ENCODE results near the gene NPLOC4. TPM values are rescaled to one million over a fixed set of nuclear protein-coding genes. Genes with fewer than 3 reads are reported as not detected.

Gene NPLOC4
- total and polyA plus RNA-seq, 8 donors = 24.0 to 284 (median 54.8) TPM

GRCh38 chr17:81656835-81657234, 19.9 kb upstream of the NPLOC4 start:
- H3K27ac ChIP-seq = peak overlapping the region in 2 of 5 donors; percentile 24 to 48
- peaks cover 0 to 42% (median 6%) of the 10 kb centered on the region in 3 donors for H3K27me3 ChIP-seq
- 44 to 64% (median 55%) methylated on average over 4 of the region's 4 CpGs for WGBS, 5 donors
- DNase-seq = peak; percentile 31 to 65
- no peaks in the 10 kb centered on the region for H3K36me3 ChIP-seq
- H3K4me3 ChIP-seq = no peak overlapping the region
- H3K9me3 ChIP-seq = no peaks in the 10 kb centered on the region
- no peak for TF ChIP-seq POLR2A (IDR thresholded peaks at IDR 0.05)
- intact Hi-C loops (cut with DNase I; ENCODE audit: low total_unique reads) = no loop called here
- H3K4me1 ChIP-seq = peaks cover 0 to 21% (median 12%) of the 10 kb centered on the region in 4 donors

GRCh38 chr17:81656118-81656743, 19.3 kb upstream of the NPLOC4 start, which contains the start of gene PDE6G:
Gene PDE6G, minus strand, starts transcription at chr17:81656542. Its CDS starts 3,237 bp downstream, at chr17:81653305.
- H3K27me3 ChIP-seq = peaks cover under 1 to 48% (median 6%) of the 10 kb centered on the region in 3 donors
- no peaks in the 10 kb centered on the region for H3K36me3 ChIP-seq
- no peak for DNase-seq
- intact Hi-C loops (cut with DNase I; ENCODE audit: low total_unique reads) = no loop called here
- peaks cover 0 to 21% (median 12%) of the 10 kb centered on the region in 4 donors for H3K4me1 ChIP-seq
- 62 to 76% (median 68%) methylated on average over 15 of the region's 15 CpGs for WGBS, 5 donors
- TF ChIP-seq EP300 (IDR thresholded peaks at IDR 0.05) = no peak
- H3K4me3 ChIP-seq = no peak within 1 kb of the TSS
- no peaks in the 10 kb centered on the region for H3K9me3 ChIP-seq
- H3K27ac ChIP-seq = peak within 1 kb of the TSS in 2 of 5 donors; percentile 24 to 48

GRCh38 chr17:81655378-81656117, 18.6 kb upstream of the NPLOC4 start:
- no peaks in the 10 kb centered on the region for H3K36me3 ChIP-seq
- no peak overlapping the region for H3K27ac ChIP-seq
- peak in 1 of 2 donors; percentile 28 for DNase-seq
- peaks cover 0 to 15% (median 12%) of the 10 kb centered on the region in 4 donors for H3K4me1 ChIP-seq
- no peak for TF ChIP-seq EP300 (IDR thresholded peaks at IDR 0.05)
- TF ChIP-seq POLR2A (IDR thresholded peaks at IDR 0.05) = no peak
- TF ChIP-seq POLR2AphosphoS5 (IDR thresholded peaks at IDR 0.05) = no peak
- TF ChIP-seq CTCF (IDR thresholded peaks at IDR 0.05) = no peak
- 71 to 90% (median 83%) methylated on average over 10 to 18 of the region's 18 CpGs for WGBS, 5 donors
- intact Hi-C loops (cut with DNase I; ENCODE audit: low total_unique reads) = no loop called here
- H3K9me3 ChIP-seq = no peaks in the 10 kb centered on the region
- H3K4me3 ChIP-seq = no peak overlapping the region
- peaks cover 7 to 55% (median 9%) of the 10 kb centered on the region in 3 donors for H3K27me3 ChIP-seq

GRCh38 chr17:81652906-81653771, 16.2 kb upstream of the NPLOC4 start:
- Histone ChIP-seq H3K36me3 (no peaks in the 10 kb centered on the region), H3K9me3 (peaks cover 0 to 11% (median 8%) of the 10 kb centered on the region in 4 donors), H3K4me3 (peak overlapping the region in 2 of 4 donors; percentile 12 to 22), H3K27me3 (peaks cover 21 to 79% (median 29%) of the 10 kb centered on the region in 3 donors), H3K4me1 (peaks cover 0 to 16% (median 9%) of the 10 kb centered on the region in 4 donors), H3K27ac (no peak overlapping the region)
- 27 to 41% (median 33%) methylated on average over 16 to 27 of the region's 27 CpGs for WGBS, 5 donors
- DNase-seq = peak in 1 of 2 donors; percentile 64
- no peak for TF ChIP-seq POLR2AphosphoS5 (IDR thresholded peaks at IDR 0.05)
- no peak for TF ChIP-seq POLR2A (IDR thresholded peaks at IDR 0.05)
- TF ChIP-seq EP300 (IDR thresholded peaks at IDR 0.05) = no peak
- no peak for TF ChIP-seq CTCF (IDR thresholded peaks at IDR 0.05)
- intact Hi-C loops (cut with DNase I; ENCODE audit: low total_unique reads) = no loop called here

- peaks cover 0 to 14% (median 6%) of the 10 kb centered on the region in 4 donors for H3K4me1 ChIP-seq
- peaks cover 0 to 11% (median 9%) of the 10 kb centered on the region in 4 donors for H3K9me3 ChIP-seq
- no peaks in the 10 kb centered on the region for H3K36me3 ChIP-seq
- no peak overlapping the region for H3K27ac ChIP-seq
- no peak for TF ChIP-seq POLR2AphosphoS5 (IDR thresholded peaks at IDR 0.05)
- TF ChIP-seq POLR2A (IDR thresholded peaks at IDR 0.05) = no peak
- no peak for TF ChIP-seq EP300 (IDR thresholded peaks at IDR 0.05)
- TF ChIP-seq CTCF (IDR thresholded peaks at IDR 0.05) = no peak
- H3K4me3 ChIP-seq = no peak overlapping the region
- DNase-seq = no peak
- intact Hi-C loops (cut with DNase I; ENCODE audit: low total_unique reads) = no loop called here
- WGBS, 5 donors = 56 to 82% (median 67%) methylated on average over 8 to 10 of the region's 10 CpGs
- peaks cover 27 to 94% (median 41%) of the 10 kb centered on the region in 3 donors for H3K27me3 ChIP-seq
Measured at GRCh38 chr17:81651692-81652091, 14.8 kb upstream of the NPLOC4 start.

Measured in stomach (tissue), 9 donors.